Neural progenitor cell (in vitro differentiated cells): Measurements from ENCODE around the gene KIF5B.

Experiments used
- CTCF ChIP-seq: fragments of 200-600 bp; sonication (generic); IDR thresholded peaks from 2 replicates; pipeline ENCODE4 v1.5.1; 2017; ENCODE audit warnings: antibody characterized with exemption, mild to moderate bottlenecking
- EZH2 ChIP-seq: fragments of 200-600 bp; sonication (generic); IDR thresholded peaks from 2 replicates; pipeline ENCODE4 v1.6.1; 2017; ENCODE audit warnings: antibody characterized with exemption, mild to moderate bottlenecking, moderate library complexity
- EZH2phosphoT487 ChIP-seq: fragments of 200-600 bp; sonication (generic); IDR thresholded peaks from 2 replicates; pipeline ENCODE4 v1.6.1; 2017; ENCODE audit warnings: antibody characterized with exemption

GRCh38 chr10:31994926-31995325 is 61.3 kb downstream of the KIF5B start:
- TF ChIP-seq CTCF, result no peak
- TF ChIP-seq EZH2phosphoT487, result no peak
- no peak for TF ChIP-seq EZH2
